Measurements from ENCODE around the gene DYNC1I1.

DYNC1I1 gene

GRCh38 chr7:96090756-96091155 lies 318.4 kb downstream of the DYNC1I1 start:
- no peak for DNase-seq

GRCh38 chr7:96093435-96093834 lies 321.1 kb downstream of the DYNC1I1 start:
- DNase-seq: no peak

GRCh38 chr7:96097835-96098234 lies 325.5 kb downstream of the DYNC1I1 start:
- DNase-seq: no peak

- peak; percentile 33 for DNase-seq
Measured at GRCh38 chr7:96100737-96101136, 328.4 kb downstream of the DYNC1I1 start.

- no peak for DNase-seq
Measured at GRCh38 chr7:96102096-96102811, 329.9 kb downstream of the DYNC1I1 start.

GRCh38 chr7:96104984-96105383 lies 332.6 kb downstream of the DYNC1I1 start:
- DNase-seq: no peak

GRCh38 chr7:96111405-96111804 lies 339.1 kb downstream of the DYNC1I1 start:
- no peak for DNase-seq

- no peak for DNase-seq
Measured at GRCh38 chr7:96114190-96114589, 341.8 kb downstream of the DYNC1I1 start.

GRCh38 chr7:96116173-96116572 lies 343.8 kb downstream of the DYNC1I1 start:
- DNase-seq: no peak

GRCh38 chr7:96118449-96119001 lies 346.2 kb downstream of the DYNC1I1 start:
- peak; percentile 40 for DNase-seq

- no peak for DNase-seq
Measured at GRCh38 chr7:96120445-96121225, 348.3 kb downstream of the DYNC1I1 start.

- DNase-seq: no peak
Measured at GRCh38 chr7:96121752-96122151, 349.4 kb downstream of the DYNC1I1 start.

GRCh38 chr7:96122746-96123145 lies 350.4 kb downstream of the DYNC1I1 start:
- DNase-seq: no peak

- no peak for DNase-seq
Measured at GRCh38 chr7:96126382-96126781, 354.0 kb downstream of the DYNC1I1 start.

GRCh38 chr7:96127746-96128145 lies 355.4 kb downstream of the DYNC1I1 start:
- peak; percentile 47 for DNase-seq

- DNase-seq: no peak
Measured at GRCh38 chr7:96131525-96131924, 359.2 kb downstream of the DYNC1I1 start.

GRCh38 chr7:96135241-96135640 lies 362.9 kb downstream of the DYNC1I1 start:
- DNase-seq: no peak

GRCh38 chr7:96136600-96137239 lies 364.4 kb downstream of the DYNC1I1 start:
- DNase-seq: no peak

GRCh38 chr7:96143495-96144259 lies 371.3 kb downstream of the DYNC1I1 start:
- DNase-seq: no peak

GRCh38 chr7:96144260-96144526 lies 371.8 kb downstream of the DYNC1I1 start:
- DNase-seq: no peak
